ENCODE data around the gene SERPINB5. TPM values are rescaled to one million over a fixed set of nuclear protein-coding genes. Genes with fewer than 3 reads are reported as not detected.

SERPINB5 gene
- total and polyA plus RNA-seq, 2 experiments from 2014 or later, result 0.16 TPM; not detected in 1

GRCh38 chr18:63439334-63439733, 37.4 kb upstream of the SERPINB5 start:
- H3K4me1 Mint-ChIP-seq, result no peaks in the 10 kb centered on the region
- H3K27ac ChIP-seq (ENCODE audit: low read depth), result no peak overlapping the region
- H3K36me3 Mint-ChIP-seq (ENCODE audit: low read depth), result no peaks in the 10 kb centered on the region
- no peaks in the 10 kb centered on the region for H3K27me3 ChIP-seq (ENCODE audit: insufficient read depth)
- TF ChIP-seq EZH2phosphoT487 (IDR thresholded peaks at IDR 0.05; ENCODE audit: unreplicated experiment), result no peak
- TF ChIP-seq CTCF (conservative IDR thresholded peaks at IDR 0.05; ENCODE audit: low read depth in 2 of 2), result peak; percentile 85 to 93
- H3K9me3 Mint-ChIP-seq, result no peaks in the 10 kb centered on the region
- H3K4me2 ChIP-seq, result no peak overlapping the region
- no peaks in the 10 kb centered on the region for H3K9me2 ChIP-seq (ENCODE audit: insufficient read depth)
- no peaks in the 10 kb centered on the region for H4K20me1 ChIP-seq (replicated peaks; ENCODE audit: insufficient read depth)
- DNase-seq (ENCODE audit: low spot score) (peak; percentile 86), ATAC-seq (peak; percentile 93)
- H3K4me3 ChIP-seq, result no peak overlapping the region
- H2AFZ ChIP-seq, result no peak overlapping the region
- H3K27me3 Mint-ChIP-seq (ENCODE audit: insufficient read depth, low read depth, poor library complexity), result no peaks in the 10 kb centered on the region
- no peak overlapping the region for H3K27ac Mint-ChIP-seq
- H3K4me3 Mint-ChIP-seq, result no peak overlapping the region
- H3F3A ChIP-seq (replicated peaks; ENCODE audit: low read depth), result no peaks in the 10 kb centered on the region
- H3K79me2 ChIP-seq (replicated peaks; ENCODE audit: insufficient read depth), result no peaks in the 10 kb centered on the region
- no peaks in the 10 kb centered on the region for H3K36me3 ChIP-seq (ENCODE audit: insufficient read depth)
- no peaks in the 10 kb centered on the region for H3K4me1 ChIP-seq (ENCODE audit: insufficient read depth)

GRCh38 chr18:63440219-63440618, 36.5 kb upstream of the SERPINB5 start:
- H3K4me2 ChIP-seq, result no peak overlapping the region
- no peaks in the 10 kb centered on the region for H3K9me2 ChIP-seq (ENCODE audit: insufficient read depth)
- no peaks in the 10 kb centered on the region for H3K9me3 Mint-ChIP-seq
- H3K4me3 ChIP-seq, result no peak overlapping the region
- H3F3A ChIP-seq (replicated peaks; ENCODE audit: low read depth), result no peaks in the 10 kb centered on the region
- no peaks in the 10 kb centered on the region for H3K27me3 ChIP-seq (ENCODE audit: insufficient read depth)
- H3K36me3 Mint-ChIP-seq (ENCODE audit: low read depth), result no peaks in the 10 kb centered on the region
- H3K27ac ChIP-seq (ENCODE audit: low read depth), result no peak overlapping the region
- ATAC-seq, result no peak
- H3K79me2 ChIP-seq (replicated peaks; ENCODE audit: insufficient read depth), result no peaks in the 10 kb centered on the region
- H3K27ac Mint-ChIP-seq, result no peak overlapping the region
- H3K4me1 ChIP-seq (ENCODE audit: insufficient read depth), result no peaks in the 10 kb centered on the region
- H2AFZ ChIP-seq, result no peak overlapping the region; the same call in 1 of the 2 replicates
- H3K4me1 Mint-ChIP-seq, result no peaks in the 10 kb centered on the region
- no peaks in the 10 kb centered on the region for H4K20me1 ChIP-seq (replicated peaks; ENCODE audit: insufficient read depth)
- H3K4me3 Mint-ChIP-seq, result no peak overlapping the region
- no peak for DNase-seq (ENCODE audit: low spot score)
- no peaks in the 10 kb centered on the region for H3K36me3 ChIP-seq (ENCODE audit: insufficient read depth)
- H3K27me3 Mint-ChIP-seq (ENCODE audit: insufficient read depth, low read depth, poor library complexity), result no peaks in the 10 kb centered on the region
- no peak for TF ChIP-seq JUNB (IDR thresholded peaks at IDR 0.05; ENCODE audit: unreplicated experiment)
- no peak for TF ChIP-seq ZNF462 (CRISPR knock-in tag; IDR thresholded peaks at IDR 0.05)
- TF ChIP-seq ZNF114 (CRISPR knock-in tag; IDR thresholded peaks at IDR 0.05), result no peak
- TF ChIP-seq CREB1 (CRISPR knock-in tag; IDR thresholded peaks at IDR 0.05; ENCODE audit: low read depth), result no peak
- no peak for TF ChIP-seq ETS1 (IDR thresholded peaks at IDR 0.05)
- no peak for TF ChIP-seq REST (IDR thresholded peaks at IDR 0.05; ENCODE audit: unreplicated experiment)

Data from GM23338 (cell line).